CD4-positive, alpha-beta T cell treated with Interferon alpha-2 for 1 hour (primary cell): ENCODE measurements around the gene CFAP107.
"Not testable (repeated sequence)": the region's sequence is repeated elsewhere in the genome, so short reads cannot be mapped to it uniquely, and the experiment has no call there.

Experiments used
- DNase-seq, 2 donors: peaks; one replicate each; pipeline ENCODE4 v3.0.0-alpha.2; 2020 to 2022

Gene CFAP107

DNA sequence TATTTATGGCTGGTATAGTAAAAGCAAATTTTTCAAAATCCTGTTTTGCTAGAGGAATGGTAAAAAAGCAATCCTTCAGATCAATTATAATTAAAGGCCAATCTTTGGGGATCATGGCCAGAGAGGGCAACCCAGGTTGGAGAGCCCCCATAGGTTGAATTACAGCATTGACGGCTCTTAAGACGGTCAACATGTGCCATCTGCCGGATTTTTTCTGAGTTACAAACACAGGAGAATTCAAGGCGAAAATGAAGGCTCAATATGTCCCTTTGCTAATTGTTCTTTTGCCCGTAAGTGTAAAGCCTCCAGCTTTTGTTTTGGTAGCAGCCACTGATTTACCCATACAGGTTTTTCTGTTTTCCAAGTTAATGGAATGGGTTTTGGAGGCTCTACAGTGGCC, 35.5 kb downstream of the CFAP107 start:
- DNase-seq = not testable (repeated sequence)

DNA sequence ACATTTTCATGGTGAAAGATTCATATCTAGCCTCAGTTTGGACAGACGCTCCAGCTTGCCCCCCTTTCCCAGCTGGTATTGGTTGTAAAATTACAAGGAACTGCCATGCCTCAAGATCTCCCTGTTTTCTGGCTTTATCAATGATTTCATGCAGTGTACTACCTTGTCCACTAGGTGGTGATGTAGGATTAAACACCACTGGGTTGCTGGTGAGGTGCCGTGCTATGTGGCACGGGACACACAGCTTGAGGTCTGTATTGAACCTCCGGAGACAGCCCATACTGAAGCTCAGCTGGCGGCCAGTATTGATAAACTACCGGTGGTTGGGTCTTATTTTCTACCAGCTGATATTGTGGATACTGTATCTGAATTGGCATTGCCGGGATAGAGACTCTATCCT, 37.8 kb downstream of the CFAP107 start:
- not testable (repeated sequence) for DNase-seq

DNA sequence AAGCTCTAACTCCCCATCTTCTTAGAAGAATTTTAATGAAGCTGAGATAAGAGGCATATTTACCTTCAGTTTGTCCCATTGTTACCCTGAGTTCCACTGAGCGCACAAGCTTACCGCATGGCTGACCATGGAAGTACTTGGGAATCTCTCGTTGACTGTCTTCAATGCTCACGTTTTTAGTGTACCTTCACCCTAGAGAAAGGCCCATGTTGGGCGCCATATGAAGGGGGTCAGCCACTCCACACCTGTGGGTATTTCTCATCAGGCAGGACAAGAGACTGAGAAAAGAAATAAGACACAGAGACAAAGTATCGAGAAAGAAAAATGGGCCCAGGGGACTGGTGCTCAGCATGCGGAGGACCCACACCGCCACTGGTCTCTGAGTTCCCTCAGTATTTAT, 38.7 kb downstream of the CFAP107 start:
- not testable (repeated sequence) for DNase-seq

DNA sequence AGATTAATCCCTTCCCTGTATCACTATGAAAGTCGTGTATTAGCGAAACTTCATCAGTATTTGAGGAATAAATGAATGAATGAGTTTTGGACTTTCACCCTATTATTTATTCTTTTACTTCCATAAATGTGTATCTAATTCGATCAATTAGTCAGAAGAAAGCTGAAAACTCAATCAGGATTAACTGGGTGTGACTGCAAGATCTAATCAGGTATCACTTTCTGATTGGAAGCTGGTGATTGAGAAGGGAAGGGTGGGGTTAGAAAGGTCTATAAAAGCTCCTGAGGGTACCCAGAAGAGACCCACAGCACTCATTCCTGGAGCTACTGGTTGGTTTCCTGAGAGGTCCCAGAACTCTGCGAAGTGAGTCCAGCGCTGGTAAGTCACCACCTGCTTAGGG, 45.1 kb downstream of the CFAP107 start, which contains the start of gene PRAMEF1:
Gene PRAMEF1 (plus strand): TSS at position 301 of the 400 bp plus-strand sequence. CDS start 1,831 bp downstream, outside the sequence.
- not testable (repeated sequence) for DNase-seq

DNA sequence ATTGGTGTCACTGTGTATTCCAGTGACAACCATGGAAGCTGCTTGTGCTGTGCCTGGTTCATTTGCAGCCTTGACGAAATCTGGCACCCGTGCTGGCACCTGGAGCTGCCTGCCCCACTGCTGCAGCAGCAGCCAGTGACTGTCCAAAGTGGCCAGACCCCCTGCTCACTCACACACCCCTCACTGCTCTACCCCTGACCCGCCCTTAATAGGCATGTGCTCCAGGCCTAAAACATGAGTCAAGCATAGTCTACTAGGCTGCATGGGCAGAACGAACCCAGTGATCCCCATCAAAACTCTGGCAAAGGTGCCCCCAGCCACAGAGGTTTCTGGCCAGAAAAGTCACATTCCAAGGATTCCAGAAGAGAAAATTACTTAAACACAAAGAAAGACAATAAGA, 52.9 kb downstream of the CFAP107 start:
- no peak for DNase-seq

DNA sequence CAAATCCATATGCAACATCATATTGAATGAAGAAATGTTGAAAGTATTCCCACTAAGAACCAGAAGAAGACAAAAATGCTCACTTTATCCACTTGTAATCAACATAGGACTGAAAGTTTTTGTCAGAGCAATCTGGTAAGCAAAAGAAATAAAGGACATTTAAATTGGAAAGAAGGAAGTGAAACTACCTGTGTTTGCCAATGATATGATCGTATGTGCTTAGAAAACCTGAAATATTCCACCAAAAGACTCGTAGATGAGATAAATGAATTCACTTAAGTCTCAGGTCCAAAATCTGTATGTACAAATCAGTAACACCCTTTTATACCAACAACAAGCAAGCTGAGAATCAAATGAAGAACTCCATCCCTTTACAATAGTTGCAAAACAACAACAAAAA, 53.7 kb downstream of the CFAP107 start:
- no peak for DNase-seq

DNA sequence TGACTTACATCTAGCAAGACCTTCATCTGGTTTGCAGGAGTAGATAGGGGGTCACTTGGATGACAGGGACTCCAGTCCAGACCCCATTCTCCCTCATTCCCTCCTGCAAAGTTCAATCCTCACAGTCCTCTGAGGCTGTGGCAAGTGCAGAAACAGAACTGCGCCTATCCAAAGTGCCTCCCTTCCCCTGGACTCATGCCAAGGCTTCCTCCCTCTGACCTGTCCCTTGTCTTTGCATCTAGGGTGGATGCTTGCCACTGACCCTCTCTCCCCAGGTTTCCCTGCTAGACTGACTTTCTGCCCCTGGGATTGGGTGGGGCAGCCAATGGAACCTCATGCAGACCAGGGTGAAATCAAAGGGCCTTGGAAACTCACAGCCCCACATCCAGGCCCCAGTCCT, 63.9 kb downstream of the CFAP107 start:
- no peak for DNase-seq

DNA sequence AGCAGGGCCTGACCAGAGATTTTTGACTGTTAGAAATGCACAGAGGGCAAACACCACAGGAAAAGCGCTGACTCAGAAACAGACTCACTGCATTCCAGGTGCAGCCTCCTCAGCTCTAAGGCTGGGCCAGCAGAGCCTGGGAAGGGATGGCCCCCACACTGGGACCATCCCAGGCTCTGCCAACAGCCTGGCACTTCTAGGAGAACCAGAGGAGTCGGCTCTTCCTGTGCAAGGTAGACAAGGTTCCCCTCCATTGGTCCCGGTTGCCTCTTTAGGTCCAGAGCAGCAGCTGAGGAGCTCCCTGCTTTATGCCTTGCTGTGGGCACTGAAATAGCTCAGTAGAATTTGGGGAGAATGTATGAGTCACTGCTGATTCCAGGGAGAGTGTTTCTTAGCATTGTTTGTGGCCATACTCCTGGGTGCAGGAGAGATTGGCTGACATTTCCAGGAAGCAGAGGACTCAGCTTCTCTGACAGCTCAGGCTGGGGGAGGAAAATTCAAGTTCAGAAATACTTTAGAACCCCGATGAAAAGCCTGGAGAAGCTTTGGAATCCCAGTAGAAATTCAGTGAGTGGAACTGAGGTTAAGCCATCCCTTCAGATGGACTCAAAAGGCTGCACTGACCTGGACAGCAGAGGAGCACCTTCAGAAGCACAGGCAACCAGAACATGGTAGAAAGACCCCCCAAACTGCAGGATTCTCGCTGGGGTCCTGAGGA, 64.8 kb downstream of the CFAP107 start:
- DNase-seq = no peak

DNA sequence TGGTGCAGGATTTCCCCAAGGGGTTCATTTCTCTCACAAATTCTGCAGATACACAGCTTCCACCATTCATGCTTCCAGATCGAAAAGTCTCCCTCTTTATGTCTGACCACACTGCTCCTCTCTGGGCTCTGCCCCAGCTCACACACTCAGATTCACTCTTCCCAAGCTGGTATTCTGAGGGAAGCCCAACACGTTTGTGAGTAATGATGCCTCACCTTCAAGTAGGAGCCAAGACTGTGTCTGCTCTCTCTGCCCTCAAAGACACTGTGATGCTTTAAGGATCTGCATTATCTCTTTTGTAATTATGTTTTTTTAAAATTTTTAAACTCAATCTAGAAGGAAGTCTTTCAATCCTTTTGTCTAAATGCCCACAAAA, 65.4 kb downstream of the CFAP107 start:
- no peak for DNase-seq
